Measurements from ENCODE around the gene TBC1D5.
A peak's percentile ranks its signal among the peaks of the same experiment; 100 is the strongest.

TBC1D5 gene

DNA sequence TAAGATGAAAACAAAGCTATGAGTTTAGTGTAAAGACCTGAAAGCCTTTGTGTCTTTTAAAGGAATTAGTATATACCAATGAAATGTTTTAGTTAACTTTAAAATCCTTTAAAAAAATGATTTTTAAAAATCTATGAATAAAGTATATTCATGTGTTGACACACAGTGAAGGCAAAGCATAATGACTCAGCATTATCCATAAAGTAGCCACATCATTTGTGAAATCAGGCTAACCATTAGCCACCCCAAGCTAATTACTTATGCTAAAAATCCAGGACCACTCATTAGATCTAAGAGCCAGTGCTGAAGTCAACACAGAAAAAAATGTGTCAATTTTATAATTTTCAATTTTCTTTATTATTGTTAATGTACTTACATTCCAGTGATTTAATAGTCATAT lies 310.2 kb downstream of the TBC1D5 start:
- ATAC-seq, result no peak
- TF ChIP-seq TCF4 (CRISPR knock-in tag; IDR thresholded peaks at IDR 0.05; ENCODE audit: borderline replicate concordance) (no peak), PPARA (CRISPR knock-in tag; IDR thresholded peaks at IDR 0.05; ENCODE audit: borderline replicate concordance) (no peak), POU6F1 (CRISPR knock-in tag; IDR thresholded peaks at IDR 0.05; ENCODE audit: borderline replicate concordance, low read depth) (no peak), ZNF8 (CRISPR knock-in tag; IDR thresholded peaks at IDR 0.05) (no peak), ISL1 (CRISPR knock-in tag; IDR thresholded peaks at IDR 0.05) (no peak), CREB5 (CRISPR knock-in tag; IDR thresholded peaks at IDR 0.05; ENCODE audit: low read depth) (no peak), BACH2 (CRISPR knock-in tag; IDR thresholded peaks at IDR 0.05; ENCODE audit: borderline replicate concordance) (no peak), PATZ1 (CRISPR knock-in tag; IDR thresholded peaks at IDR 0.05; ENCODE audit: borderline replicate concordance) (no peak)

GRCh38 chr3:17431484-17432045 lies 310.9 kb downstream of the TBC1D5 start:
- TF ChIP-seq OSR1 (CRISPR knock-in tag; IDR thresholded peaks at IDR 0.05) (no peak), PPARA (CRISPR knock-in tag; IDR thresholded peaks at IDR 0.05; ENCODE audit: borderline replicate concordance) (no peak), ISL1 (CRISPR knock-in tag; IDR thresholded peaks at IDR 0.05) (no peak), GLIS3 (CRISPR knock-in tag; IDR thresholded peaks at IDR 0.05) (no peak), ZFP3 (CRISPR knock-in tag; IDR thresholded peaks at IDR 0.05) (no peak), SNAI2 (CRISPR knock-in tag; IDR thresholded peaks at IDR 0.05) (no peak), ZNF565 (CRISPR knock-in tag; conservative IDR thresholded peaks at IDR 0.05; ENCODE audit: low read depth) (no peak), RARB (CRISPR knock-in tag; IDR thresholded peaks at IDR 0.05) (no peak)
- ATAC-seq, result no peak

DNA sequence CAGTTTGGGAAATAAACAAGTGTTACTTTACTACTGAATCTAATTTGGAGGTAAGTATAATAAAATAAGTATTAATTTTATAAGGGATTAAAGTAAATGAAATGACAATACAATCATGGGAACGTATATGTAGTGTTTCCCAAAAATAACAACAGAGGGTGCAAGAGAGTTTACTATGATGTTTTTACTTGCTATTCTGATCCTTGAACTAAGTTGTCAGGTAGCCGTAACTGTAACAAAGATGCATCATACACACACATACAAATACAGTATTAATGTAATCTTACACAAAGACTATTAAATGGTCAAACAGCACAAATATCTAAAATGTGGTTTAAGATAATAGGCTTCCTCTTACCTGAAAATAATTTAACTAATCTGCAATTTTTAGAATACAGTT lies 311.4 kb downstream of the TBC1D5 start:
- ATAC-seq, result peak; percentile 79
- no peak for TF ChIP-seq ZNF565 (CRISPR knock-in tag; conservative IDR thresholded peaks at IDR 0.05; ENCODE audit: low read depth)
- no peak for TF ChIP-seq ZNF70 (CRISPR knock-in tag; IDR thresholded peaks at IDR 0.05)
- TF ChIP-seq OSR1 (CRISPR knock-in tag; IDR thresholded peaks at IDR 0.05), result no peak
- TF ChIP-seq BACH2 (CRISPR knock-in tag; IDR thresholded peaks at IDR 0.05; ENCODE audit: borderline replicate concordance), result no peak
- TF ChIP-seq ZC3H10 (CRISPR knock-in tag; IDR thresholded peaks at IDR 0.05), result no peak
- no peak for TF ChIP-seq ZFP3 (CRISPR knock-in tag; IDR thresholded peaks at IDR 0.05)
- no peak for TF ChIP-seq ARNTL (CRISPR knock-in tag; IDR thresholded peaks at IDR 0.05; ENCODE audit: borderline replicate concordance, low read depth)
- no peak for TF ChIP-seq ISL1 (CRISPR knock-in tag; IDR thresholded peaks at IDR 0.05)
- TF ChIP-seq PATZ1 (CRISPR knock-in tag; IDR thresholded peaks at IDR 0.05; ENCODE audit: borderline replicate concordance), result no peak
- TF ChIP-seq ZFP30 (CRISPR knock-in tag; IDR thresholded peaks at IDR 0.05), result no peak
- no peak for TF ChIP-seq CSRNP3 (CRISPR knock-in tag; IDR thresholded peaks at IDR 0.05)
- no peak for TF ChIP-seq CSDC2 (CRISPR knock-in tag; IDR thresholded peaks at IDR 0.05)

DNA sequence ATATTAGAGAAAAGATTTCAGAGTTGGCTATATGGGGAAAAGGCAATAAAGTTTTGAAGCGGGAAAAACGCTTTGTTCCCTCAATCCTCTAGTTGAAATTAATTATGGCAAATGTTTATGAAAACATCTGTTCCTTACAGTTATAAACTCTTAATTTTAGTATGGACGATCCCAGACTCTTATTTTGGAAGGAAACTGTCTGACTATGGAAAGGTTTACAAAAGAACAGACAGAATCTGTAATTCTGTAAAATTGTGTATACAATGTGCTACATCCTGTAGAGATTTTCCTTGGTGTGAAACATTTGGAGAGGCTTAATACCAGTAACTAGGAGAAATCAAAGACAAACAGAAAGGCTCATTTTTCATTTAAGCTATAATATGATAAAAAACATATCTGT lies 311.8 kb downstream of the TBC1D5 start:
- no peak for ATAC-seq

More for the DNA sequence above, 311.8 kb downstream of the TBC1D5 start:
- TF ChIP-seq GLIS3 (CRISPR knock-in tag; IDR thresholded peaks at IDR 0.05), result no peak
- TF ChIP-seq ZNF8 (CRISPR knock-in tag; IDR thresholded peaks at IDR 0.05), result no peak

All from SK-N-SH treated with all-trans-retinoic acid at 6 μM for 48 hours (cell line).